ENCODE measurements around the gene KCNJ1.

The KCNJ1 gene

GRCh38 chr11:128862908-128863660, 4.0 kb downstream of the KCNJ1 start:
- Histone ChIP-seq H2BK5ac (ENCODE audit: low read length) (no peak overlapping the region), H3K4me3 (ENCODE audit: low read length) (no peak overlapping the region), H3K36me3 (ENCODE audit: control insufficient read depth, insufficient read depth, low read length) (no peaks in the 10 kb centered on the region), H3K23ac (ENCODE audit: low read length) (no peak overlapping the region), H3K4me2 (ENCODE audit: low read length) (no peak overlapping the region), H2BK120ac (ENCODE audit: low read depth, low read length) (no peak overlapping the region), H3K27me3 (ENCODE audit: insufficient read depth, low read length, poor library complexity) (no peaks in the 10 kb centered on the region), H3K79me2 (ENCODE audit: control insufficient read depth, insufficient read depth, low read length) (no peaks in the 10 kb centered on the region), H2BK15ac (replicated peaks; ENCODE audit: low read depth) (no peak overlapping the region), H3K18ac (ENCODE audit: low read length) (no peak overlapping the region), H3K79me1 (ENCODE audit: low read length) (no peaks in the 10 kb centered on the region), H2AK5ac (ENCODE audit: low read length) (no peak overlapping the region), H3K27ac (ENCODE audit: low read depth, low read length) (no peak overlapping the region), H3K4ac (ENCODE audit: low read depth, low read length) (no peak overlapping the region), H3K56ac (ENCODE audit: low read length) (no peak overlapping the region), H4K5ac (ENCODE audit: low read length) (no peak overlapping the region), H3K9ac (ENCODE audit: low read length) (no peak overlapping the region), H4K8ac (ENCODE audit: low read depth, low read length) (no peak overlapping the region), H3K4me1 (ENCODE audit: control insufficient read depth, low read depth, low read length) (no peaks in the 10 kb centered on the region)
- no CpG with 5 or more reads among the region's 4 CpGs for WGBS (ENCODE audit: extremely low coverage, insufficient coverage, low lambda C conversion rate)
- no peak for DNase-seq

GRCh38 chr11:128862406-128862805, 4.7 kb downstream of the KCNJ1 start:
- Histone ChIP-seq H3K23ac (ENCODE audit: low read length) (no peak overlapping the region), H3K56ac (ENCODE audit: low read length) (no peak overlapping the region), H3K79me2 (ENCODE audit: control insufficient read depth, insufficient read depth, low read length) (no peaks in the 10 kb centered on the region), H3K18ac (ENCODE audit: low read length) (no peak overlapping the region), H3K79me1 (ENCODE audit: low read length) (no peaks in the 10 kb centered on the region), H2AK5ac (ENCODE audit: low read length) (no peak overlapping the region), H2BK5ac (ENCODE audit: low read length) (no peak overlapping the region), H3K4me2 (ENCODE audit: low read length) (no peak overlapping the region), H3K4ac (ENCODE audit: low read depth, low read length) (no peak overlapping the region), H3K27me3 (ENCODE audit: insufficient read depth, low read length, poor library complexity) (no peaks in the 10 kb centered on the region), H2BK15ac (replicated peaks; ENCODE audit: low read depth) (no peak overlapping the region), H4K8ac (ENCODE audit: low read depth, low read length) (no peak overlapping the region), H3K36me3 (ENCODE audit: control insufficient read depth, insufficient read depth, low read length) (no peaks in the 10 kb centered on the region), H4K5ac (ENCODE audit: low read length) (no peak overlapping the region), H3K9ac (ENCODE audit: low read length) (no peak overlapping the region), H3K4me1 (ENCODE audit: control insufficient read depth, low read depth, low read length) (no peaks in the 10 kb centered on the region), H2BK120ac (ENCODE audit: low read depth, low read length) (no peak overlapping the region), H3K4me3 (ENCODE audit: low read length) (no peak overlapping the region), H3K27ac (ENCODE audit: low read depth, low read length) (no peak overlapping the region)
- no CpG with 5 or more reads among the region's 9 CpGs for WGBS (ENCODE audit: extremely low coverage, insufficient coverage, low lambda C conversion rate)
- DNase-seq = no peak

- Histone ChIP-seq H3K9ac (ENCODE audit: low read length) (no peak overlapping the region), H3K4me2 (ENCODE audit: low read length) (no peak overlapping the region), H3K79me1 (ENCODE audit: low read length) (no peaks in the 10 kb centered on the region), H2BK5ac (ENCODE audit: low read length) (no peak overlapping the region), H3K27ac (ENCODE audit: low read depth, low read length) (no peak overlapping the region), H3K4me1 (ENCODE audit: control insufficient read depth, low read depth, low read length) (no peaks in the 10 kb centered on the region), H2AK5ac (ENCODE audit: low read length) (no peak overlapping the region), H3K36me3 (ENCODE audit: control insufficient read depth, insufficient read depth, low read length) (no peaks in the 10 kb centered on the region), H2BK15ac (replicated peaks; ENCODE audit: low read depth) (no peak overlapping the region), H2BK120ac (ENCODE audit: low read depth, low read length) (no peak overlapping the region), H3K56ac (ENCODE audit: low read length) (no peak overlapping the region), H3K4me3 (ENCODE audit: low read length) (no peak overlapping the region), H3K23ac (ENCODE audit: low read length) (no peak overlapping the region), H3K18ac (ENCODE audit: low read length) (no peak overlapping the region), H4K8ac (ENCODE audit: low read depth, low read length) (no peak overlapping the region), H4K5ac (ENCODE audit: low read length) (no peak overlapping the region), H3K27me3 (ENCODE audit: insufficient read depth, low read length, poor library complexity) (no peaks in the 10 kb centered on the region), H3K4ac (ENCODE audit: low read depth, low read length) (no peak overlapping the region), H3K79me2 (ENCODE audit: control insufficient read depth, insufficient read depth, low read length) (no peaks in the 10 kb centered on the region)
- no CpG with 5 or more reads among the region's 16 CpGs for WGBS (ENCODE audit: extremely low coverage, insufficient coverage, low lambda C conversion rate)
- no peak for DNase-seq
Observed at GRCh38 chr11:128860571-128861361, 6.3 kb downstream of the KCNJ1 start.

- no peak overlapping the region for H2BK120ac ChIP-seq (ENCODE audit: low read depth, low read length)
- no peaks in the 10 kb centered on the region for H3K4me1 ChIP-seq (ENCODE audit: control insufficient read depth, low read depth, low read length)
- no peaks in the 10 kb centered on the region for H3K79me2 ChIP-seq (ENCODE audit: control insufficient read depth, insufficient read depth, low read length)
- DNase-seq = peak; percentile 85
- H3K56ac ChIP-seq (ENCODE audit: low read length) = no peak overlapping the region
- no peaks in the 10 kb centered on the region for H3K36me3 ChIP-seq (ENCODE audit: control insufficient read depth, insufficient read depth, low read length)
- H3K4me2 ChIP-seq (ENCODE audit: low read length) = no peak overlapping the region
- no peak overlapping the region for H3K27ac ChIP-seq (ENCODE audit: low read depth, low read length)
- H4K5ac ChIP-seq (ENCODE audit: low read length) = no peak overlapping the region
- H2BK15ac ChIP-seq (replicated peaks; ENCODE audit: low read depth) = no peak overlapping the region
- H3K9ac ChIP-seq (ENCODE audit: low read length) = no peak overlapping the region
- no peaks in the 10 kb centered on the region for H3K27me3 ChIP-seq (ENCODE audit: insufficient read depth, low read length, poor library complexity)
- H3K79me1 ChIP-seq (ENCODE audit: low read length) = no peaks in the 10 kb centered on the region
- no peak overlapping the region for H4K8ac ChIP-seq (ENCODE audit: low read depth, low read length)
- H2AK5ac ChIP-seq (ENCODE audit: low read length) = no peak overlapping the region
- no peak overlapping the region for H3K23ac ChIP-seq (ENCODE audit: low read length)
- no CpG with 5 or more reads among the region's 33 CpGs for WGBS (ENCODE audit: extremely low coverage, insufficient coverage, low lambda C conversion rate)
- no peak overlapping the region for H3K4me3 ChIP-seq (ENCODE audit: low read length)
- no peak overlapping the region for H3K18ac ChIP-seq (ENCODE audit: low read length)
- H3K4ac ChIP-seq (ENCODE audit: low read depth, low read length) = no peak overlapping the region
- no peak overlapping the region for H2BK5ac ChIP-seq (ENCODE audit: low read length)
Observed at GRCh38 chr11:128859563-128860441, 7.3 kb downstream of the KCNJ1 start.

- H2BK5ac ChIP-seq (ENCODE audit: low read length) = no peak overlapping the region
- H3K4me3 ChIP-seq (ENCODE audit: low read length) = no peak overlapping the region
- H3K79me2 ChIP-seq (ENCODE audit: control insufficient read depth, insufficient read depth, low read length) = no peaks in the 10 kb centered on the region
- H3K27ac ChIP-seq (ENCODE audit: low read depth, low read length) = no peak overlapping the region
- H3K4ac ChIP-seq (ENCODE audit: low read depth, low read length) = no peak overlapping the region
- H3K4me2 ChIP-seq (ENCODE audit: low read length) = no peak overlapping the region
- H3K56ac ChIP-seq (ENCODE audit: low read length) = no peak overlapping the region
- no peaks in the 10 kb centered on the region for H3K36me3 ChIP-seq (ENCODE audit: control insufficient read depth, insufficient read depth, low read length)
- no CpG with 5 or more reads among the region's 2 CpGs for WGBS (ENCODE audit: extremely low coverage, insufficient coverage, low lambda C conversion rate)
- H3K23ac ChIP-seq (ENCODE audit: low read length) = no peak overlapping the region
- no peak overlapping the region for H2BK15ac ChIP-seq (replicated peaks; ENCODE audit: low read depth)
- H3K18ac ChIP-seq (ENCODE audit: low read length) = no peak overlapping the region
- H3K27me3 ChIP-seq (ENCODE audit: insufficient read depth, low read length, poor library complexity) = no peaks in the 10 kb centered on the region
- H2BK120ac ChIP-seq (ENCODE audit: low read depth, low read length) = no peak overlapping the region
- no peak overlapping the region for H4K5ac ChIP-seq (ENCODE audit: low read length)
- H3K4me1 ChIP-seq (ENCODE audit: control insufficient read depth, low read depth, low read length) = no peaks in the 10 kb centered on the region
- no peaks in the 10 kb centered on the region for H3K79me1 ChIP-seq (ENCODE audit: low read length)
- H3K9ac ChIP-seq (ENCODE audit: low read length) = no peak overlapping the region
- no peak for DNase-seq
- no peak overlapping the region for H4K8ac ChIP-seq (ENCODE audit: low read depth, low read length)
- H2AK5ac ChIP-seq (ENCODE audit: low read length) = no peak overlapping the region
Observed at GRCh38 chr11:128857341-128857740, 9.8 kb downstream of the KCNJ1 start.

Data from mesendoderm (in vitro differentiated cells).